Urothelium cell line (cell line): ENCODE results near the gene S100Z.
"Not testable (repeated sequence)": the region's sequence is repeated elsewhere in the genome, so short reads cannot be mapped to it uniquely, and the experiment has no call there.

Experiments used
- DNase-seq: peaks from one replicate; pipeline ENCODE4 v3.0.0; 2011; ENCODE audit warnings: low spot score, mixed read lengths
- FAIRE-seq: peaks from 2 replicates; lab custom pipeline; 2011; peaks lifted over from hg19 to GRCh38; lab: Jason Lieb, UNC

S100Z gene

GRCh38 chr5:76867827-76868693 is 18.2 kb downstream of the S100Z start:
- FAIRE-seq, result no peak
- DNase-seq, result peak; percentile 67

DNA sequence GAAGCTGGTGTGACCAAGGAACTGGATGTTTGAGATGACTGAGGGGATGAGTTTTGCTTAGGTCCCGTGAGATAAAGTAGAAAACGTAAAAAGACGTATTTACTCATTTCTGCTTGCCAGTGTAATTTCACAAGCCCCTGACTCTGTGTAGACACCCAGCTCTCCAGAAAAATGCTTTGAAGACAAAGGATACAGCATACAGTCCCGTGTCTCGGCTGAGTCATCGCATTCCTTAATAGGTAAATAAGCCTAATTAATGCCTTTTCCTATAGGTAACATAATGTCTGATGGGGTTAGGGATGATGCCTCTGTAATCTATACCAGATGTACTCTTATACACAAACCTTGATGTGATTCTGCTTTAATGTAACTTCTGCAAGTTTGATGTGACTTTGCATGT is 20.2 kb downstream of the S100Z start:
- FAIRE-seq (no peak), DNase-seq (no peak)

DNA sequence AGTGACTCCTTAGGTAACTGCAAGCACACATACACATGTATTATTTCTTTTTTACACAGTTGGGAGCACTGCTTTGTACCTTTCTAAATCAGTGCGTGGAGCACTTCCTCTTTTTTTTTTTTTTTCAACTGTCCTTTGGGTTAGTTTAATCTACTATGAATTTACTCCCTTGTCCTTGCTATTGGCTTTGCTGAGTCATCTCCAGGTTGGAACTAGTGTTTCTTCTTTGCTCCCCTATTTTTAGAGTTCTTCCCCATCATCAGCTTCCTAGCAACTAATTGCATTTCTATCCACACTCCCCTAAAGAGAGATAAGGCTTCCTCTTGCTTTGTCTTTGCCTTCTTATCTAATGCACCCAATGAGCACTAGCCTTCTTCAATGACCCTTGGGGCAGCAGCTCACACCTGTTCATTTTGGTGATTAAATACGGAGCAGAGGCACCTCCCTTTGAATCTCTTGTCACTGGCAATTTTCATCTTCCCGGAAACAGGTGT is 24.3 kb downstream of the S100Z start:
- FAIRE-seq, result no peak
- DNase-seq, result no peak

DNA sequence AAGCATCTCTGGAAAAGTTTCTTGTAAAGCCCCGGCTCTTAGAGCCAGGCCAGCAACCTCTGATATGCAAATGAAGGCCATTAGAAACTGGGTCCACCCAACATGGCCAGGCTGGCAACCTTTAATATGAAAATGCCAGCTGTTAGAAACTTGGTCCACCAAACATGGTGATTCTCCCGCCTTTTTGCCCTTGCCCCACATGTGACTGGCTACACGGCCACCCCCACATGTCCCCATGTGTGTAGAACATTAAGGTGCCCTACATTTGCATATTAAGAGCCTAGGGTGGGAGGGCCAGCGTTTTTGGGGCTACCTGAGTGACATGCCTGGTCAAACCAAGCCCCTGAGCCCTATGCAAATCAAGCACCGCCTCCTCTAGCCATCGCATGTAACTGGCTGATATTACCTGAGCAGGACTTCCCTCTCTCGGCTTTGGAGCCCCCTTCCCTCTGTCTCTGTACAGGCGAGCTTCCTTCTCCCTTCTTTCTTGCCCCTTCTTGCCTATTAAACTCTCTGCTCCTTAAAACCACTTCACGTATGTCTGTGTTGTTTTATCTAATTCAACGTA is 39.0 kb downstream of the S100Z start:
- DNase-seq, result no peak
- FAIRE-seq, result no peak

DNA sequence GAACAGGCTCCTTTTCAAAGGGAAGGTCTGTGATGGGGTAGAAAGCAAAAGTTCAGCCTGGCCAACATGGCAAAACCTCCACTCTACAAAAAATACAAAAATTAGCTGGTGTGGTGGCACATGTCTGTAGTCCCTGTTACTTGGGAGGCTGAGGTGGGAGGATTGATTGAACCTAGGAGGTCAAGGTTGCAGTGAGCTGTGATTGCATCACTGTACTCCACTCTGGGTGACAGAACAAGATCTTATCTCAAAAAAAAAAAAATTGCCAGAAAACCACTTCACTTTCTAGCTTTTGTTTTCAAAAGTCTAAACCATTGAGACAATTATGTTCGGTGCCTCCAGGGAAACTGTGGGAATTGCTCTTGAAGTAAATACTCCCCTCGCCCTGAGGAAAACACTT is 43.5 kb downstream of the S100Z start:
- no peak for DNase-seq
- no peak for FAIRE-seq

DNA sequence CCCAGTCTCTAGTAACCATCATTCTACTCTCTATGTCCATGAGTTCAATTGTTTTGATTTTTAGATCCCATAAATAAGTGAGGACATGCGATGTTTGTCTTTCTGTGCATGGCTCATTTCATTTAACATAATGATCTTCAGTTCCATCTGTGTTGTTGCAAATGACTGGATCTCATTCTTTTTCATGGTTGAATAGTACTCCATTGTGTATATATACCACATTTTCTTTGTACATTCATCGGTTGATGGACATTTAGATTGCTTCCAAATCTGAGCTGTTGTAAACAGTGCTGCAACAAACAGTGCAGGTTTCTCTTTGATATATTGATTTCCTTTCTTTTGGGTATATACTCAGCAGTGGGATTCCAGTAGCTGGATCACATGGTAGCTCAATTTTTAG is 46.4 kb downstream of the S100Z start:
- no peak for DNase-seq
- FAIRE-seq, result no peak

DNA sequence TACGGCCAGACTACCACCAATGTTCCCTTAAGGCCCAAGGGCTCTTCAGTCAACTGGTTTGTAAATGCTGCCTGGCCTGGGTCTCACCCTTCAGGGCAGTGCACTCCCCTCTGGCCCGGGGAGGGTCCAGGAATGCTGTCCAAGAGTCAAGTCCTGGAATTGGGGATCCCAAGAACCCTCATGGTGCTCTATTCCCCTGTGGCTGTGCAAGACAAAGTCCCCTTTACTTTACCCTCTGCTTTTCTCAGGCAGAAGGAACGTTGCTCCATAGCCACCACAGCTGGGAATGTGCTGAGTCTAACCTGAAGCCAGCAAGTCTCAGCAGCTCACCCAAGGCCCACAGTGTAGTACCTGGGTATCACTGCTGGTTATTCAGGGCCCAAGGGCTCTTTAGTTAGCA is 51.7 kb downstream of the S100Z start:
- FAIRE-seq, result no peak
- DNase-seq, result no peak

DNA sequence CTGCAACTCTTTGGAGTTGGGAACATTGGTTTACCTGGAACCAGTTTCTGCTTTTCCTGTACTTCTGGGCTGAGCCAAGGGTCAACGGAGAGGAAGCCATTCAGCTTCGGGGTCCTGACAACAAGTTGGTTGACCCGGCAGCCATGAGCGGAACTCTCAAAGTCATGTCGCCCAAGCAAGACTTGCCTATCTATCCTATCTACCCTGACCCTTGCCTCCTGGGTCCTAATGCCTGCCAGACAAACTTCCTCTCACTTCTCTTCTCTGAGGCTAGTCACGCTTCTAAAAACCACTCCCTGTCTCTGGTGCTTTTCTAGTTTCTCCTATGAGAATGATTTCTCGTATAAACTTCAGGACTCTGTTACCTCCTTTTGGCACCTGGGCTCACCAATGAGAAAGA is 58.4 kb downstream of the S100Z start:
- no peak for FAIRE-seq
- DNase-seq, result no peak

DNA sequence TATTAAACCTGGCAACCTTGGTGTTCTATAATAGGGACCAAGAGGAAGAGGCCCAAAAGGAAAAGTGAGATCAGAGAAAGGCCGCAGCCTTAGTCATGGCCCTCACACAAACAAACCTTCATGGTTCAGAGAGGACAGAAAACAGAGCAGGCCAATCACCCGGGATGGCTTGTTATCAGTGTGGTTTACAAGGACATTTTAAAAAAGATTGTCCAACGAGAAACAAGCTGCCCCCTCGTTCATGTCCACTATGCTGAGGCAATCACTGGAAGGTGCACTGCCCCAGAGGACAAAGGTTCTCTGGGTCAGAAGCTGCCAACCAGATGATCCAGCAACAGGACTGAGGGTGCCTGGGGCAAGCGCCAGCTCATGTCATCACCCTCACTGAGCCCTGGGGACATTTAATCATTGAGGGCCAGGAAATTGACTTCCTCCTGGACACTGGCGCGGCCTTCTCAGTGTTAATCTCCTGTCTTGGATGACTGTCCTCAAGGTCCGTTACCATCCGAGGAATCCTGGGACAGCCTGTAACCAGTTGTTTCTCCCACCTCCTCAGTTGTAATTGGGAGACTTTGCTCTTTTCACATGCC is 60.6 kb downstream of the S100Z start:
- not testable (repeated sequence) for FAIRE-seq, DNase-seq

- not testable (repeated sequence) for FAIRE-seq, DNase-seq
Observed at GRCh38 chr5:76914671-76915070, 64.9 kb downstream of the S100Z start.

- no peak for FAIRE-seq
Observed at GRCh38 chr5:76918539-76918938, 68.7 kb downstream of the S100Z start.

GRCh38 chr5:76920491-76920890 is 70.7 kb downstream of the S100Z start:
- FAIRE-seq (no peak), DNase-seq (no peak)

More at GRCh38 chr5:76918539-76918938, 68.7 kb downstream of the S100Z start:
- DNase-seq, result no peak

- no peak for FAIRE-seq
- DNase-seq, result no peak
Observed at GRCh38 chr5:76926329-76927105, 76.7 kb downstream of the S100Z start.

DNA sequence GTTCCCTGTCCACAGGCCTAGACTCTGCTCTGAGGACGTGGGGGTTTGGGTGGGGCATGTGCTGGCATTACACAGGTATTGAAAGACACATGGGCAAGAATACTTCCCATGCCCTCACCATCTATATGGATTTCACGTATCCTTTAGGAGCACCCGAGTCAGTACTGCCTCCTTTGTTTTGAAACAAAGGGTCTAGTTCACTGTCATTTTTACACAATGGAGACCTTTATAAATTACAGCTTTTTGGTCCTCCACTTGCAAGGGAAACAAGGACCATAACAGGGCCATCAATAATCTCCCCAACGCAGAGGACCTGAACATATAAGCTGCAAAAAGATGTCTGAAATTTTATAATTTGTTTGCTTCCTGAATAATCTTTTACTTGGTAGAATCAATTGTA is 78.1 kb downstream of the S100Z start:
- DNase-seq (no peak), FAIRE-seq (no peak)

DNA sequence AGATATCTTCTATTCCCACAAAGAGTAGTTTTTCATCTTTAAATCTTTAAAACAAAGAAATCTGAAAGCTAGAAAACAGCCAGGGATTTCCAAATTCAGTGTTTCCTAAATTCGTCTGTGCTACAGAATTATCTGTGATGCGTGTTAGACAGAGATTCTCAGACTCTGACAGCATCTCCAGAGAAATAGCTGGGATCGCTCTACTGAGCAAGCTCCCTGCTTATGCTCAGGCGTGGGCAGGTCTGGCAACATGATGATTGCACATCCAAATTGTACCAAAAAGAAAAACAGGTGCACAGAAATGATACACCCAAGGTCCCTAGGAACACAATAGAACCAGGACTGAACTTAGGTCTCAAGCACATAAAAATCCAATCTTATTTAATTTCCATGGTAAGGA is 80.3 kb downstream of the S100Z start:
- no peak for FAIRE-seq
- no peak for DNase-seq

DNA sequence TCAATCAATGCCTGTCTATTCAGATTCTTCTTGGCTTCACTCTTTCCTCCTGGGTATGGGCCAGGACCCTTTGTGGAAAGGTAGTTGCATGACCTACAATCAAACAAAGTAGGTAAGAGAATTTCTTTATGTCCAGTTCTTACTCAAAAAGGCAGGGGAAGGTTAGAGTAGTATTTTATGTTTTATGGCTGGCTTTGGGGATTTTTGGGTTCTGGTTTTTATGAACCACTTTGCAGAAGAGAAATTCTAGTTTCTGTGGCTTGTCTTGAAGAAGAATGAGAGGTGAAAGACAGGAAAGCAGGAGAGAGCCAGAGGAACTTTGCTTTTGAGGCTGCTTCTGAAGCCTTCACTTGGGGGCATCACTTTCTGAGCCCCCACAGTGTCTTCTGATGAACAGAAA is 88.4 kb downstream of the S100Z start:
- DNase-seq, result no peak
- FAIRE-seq, result no peak

DNA sequence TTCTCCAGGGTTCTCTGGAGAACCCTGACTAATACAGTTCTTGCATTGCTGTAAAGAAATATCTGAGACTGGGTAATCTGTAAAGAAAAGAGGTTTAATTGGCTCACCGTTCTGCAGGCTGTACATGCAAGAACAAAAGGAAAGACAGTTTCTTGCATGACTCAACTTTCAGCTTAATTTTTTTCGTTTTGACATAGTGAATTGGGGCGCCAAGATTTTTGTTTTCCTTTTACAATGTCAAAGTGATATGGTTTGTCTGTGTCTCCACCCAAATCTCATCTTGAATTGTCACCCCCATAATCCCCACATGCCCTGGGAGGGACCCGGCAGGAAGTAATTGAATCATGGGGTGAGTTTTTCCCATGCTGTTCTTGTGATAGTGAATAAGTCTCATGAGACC is 91.2 kb downstream of the S100Z start:
- no peak for DNase-seq

GRCh38 chr5:76941442-76941841 is 91.6 kb downstream of the S100Z start:
- FAIRE-seq (no peak), DNase-seq (no peak)

More for the DNA sequence above, 91.2 kb downstream of the S100Z start:
- no peak for FAIRE-seq

DNA sequence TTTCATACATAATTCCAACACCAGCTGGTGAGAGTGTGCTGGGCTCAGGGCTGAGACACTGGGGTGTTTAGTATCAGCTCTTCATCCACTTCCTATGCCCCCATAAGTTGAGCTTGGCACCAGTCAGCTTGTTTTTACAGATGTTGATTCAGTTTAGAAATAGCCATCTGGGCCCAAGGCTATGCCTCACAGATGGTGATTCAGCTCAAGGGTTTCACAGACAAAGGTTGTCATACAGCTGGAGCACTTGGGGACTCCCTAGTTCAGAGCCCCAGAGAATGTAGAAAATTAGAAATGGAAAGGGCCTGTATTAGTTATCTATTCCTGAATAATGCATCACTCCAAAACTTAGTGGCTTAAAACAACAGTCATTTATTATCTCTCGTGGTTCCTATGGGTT is 92.8 kb downstream of the S100Z start:
- DNase-seq (peak; percentile 14), FAIRE-seq (no peak)

- DNase-seq, result no peak
- no peak for FAIRE-seq
Observed at GRCh38 chr5:76943006-76943405, 93.2 kb downstream of the S100Z start.

DNA sequence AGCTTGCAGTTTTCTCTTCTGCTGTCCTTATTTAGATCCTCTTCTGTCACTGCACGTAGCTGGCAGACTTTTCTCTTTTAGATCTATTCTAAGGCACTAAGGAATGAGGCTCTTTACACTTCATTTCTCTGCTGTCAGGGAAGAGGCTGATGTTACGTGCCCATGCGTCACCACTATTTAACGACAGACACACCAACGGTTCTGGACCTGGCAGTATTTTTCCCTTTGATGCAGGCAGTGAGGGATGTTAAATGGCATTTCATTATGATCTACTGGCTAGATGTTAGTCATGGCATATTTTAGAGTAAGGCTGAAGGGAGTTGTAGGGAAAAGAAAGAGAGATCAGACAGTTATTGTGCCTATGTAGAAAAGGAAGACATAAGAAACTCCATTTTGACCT is 94.8 kb downstream of the S100Z start:
- peak; percentile 40 for FAIRE-seq

More for the DNA sequence above, 94.8 kb downstream of the S100Z start:
- DNase-seq, result no peak
